Testis (tissue), 2 donors: ENCODE results near the gene LYSMD2.

Experiments
- CTCF ChIP-seq, 3 experiments: fragments of 450-650 bp in 2 of 3; fragments of 200-600 bp in 1 of 3; sonication (generic) in 1 of 3; IDR thresholded peaks; one replicate each; pipeline ENCODE4 v1.5.1; 2016 to 2019; ENCODE audit warnings: antibody characterized with exemption in 3 of 3, mild to moderate bottlenecking in 2 of 3, moderate library complexity in 1 of 3
- POLR2A ChIP-seq: fragments of 450-650 bp; IDR thresholded peaks from one replicate; pipeline ENCODE4 v1.6.1; 2017; ENCODE audit warnings: antibody characterized with exemption, mild to moderate bottlenecking, moderate library complexity

GRCh38 chr15:51718746-51719145, 18.7 kb downstream of the LYSMD2 start:
- no peak for TF ChIP-seq CTCF (IDR thresholded peaks at IDR 0.05)
- TF ChIP-seq POLR2A: no peak
